GM23338 (cell line): ENCODE results near the gene CABCOCO1. TPM values are rescaled to one million over a fixed set of nuclear protein-coding genes. Genes with fewer than 3 reads are reported as not detected.
"Not testable (repeated sequence)": the region's sequence is repeated elsewhere in the genome, so short reads cannot be mapped to it uniquely, and the experiment has no call there.

Source experiments
- ATAC-seq: fragments of 200-7000 bp; cut with Tn5 transposase; 3 replicates; pipeline ENCODE4 v1.9.1; 2020
- DNase-seq: peaks from one replicate; pipeline ENCODE4 v3.0.0-alpha.2; 2015; ENCODE audit warnings: low spot score
- H2AFZ ChIP-seq: fragments of 200-600 bp; sonication (generic); 2 replicates; pipeline ENCODE4 v1.8.0; 2016; ENCODE audit warnings: antibody characterized with exemption, mild to moderate bottlenecking, moderate library complexity
- H3F3A ChIP-seq: fragments of 200-600 bp; sonication (generic); replicated peaks from 2 replicates; pipeline ENCODE4 v1.8.0; 2017; ENCODE audit warnings: antibody characterized with exemption, mixed run types, low read depth
- H3K27ac ChIP-seq: fragments of 200-600 bp; sonication (generic); 2 replicates; pipeline ENCODE4 v1.6.1; 2016; ENCODE audit warnings: low read depth
- H3K27me3 ChIP-seq: fragments of 200-600 bp; sonication (generic); 2 replicates; pipeline ENCODE4 v1.8.0; 2016; ENCODE audit warnings: mild to moderate bottlenecking, mixed run types, moderate library complexity; ENCODE audit not compliant: insufficient read depth
- H3K36me3 ChIP-seq: fragments of 200-600 bp; sonication (generic); 2 replicates; pipeline ENCODE4 v1.8.0; 2016; ENCODE audit warnings: mild to moderate bottlenecking; ENCODE audit not compliant: insufficient read depth
- H3K4me1 ChIP-seq: fragments of 200-600 bp; sonication (generic); 2 replicates; pipeline ENCODE4 v1.8.0; 2016; ENCODE audit warnings: mild to moderate bottlenecking, moderate library complexity; ENCODE audit not compliant: insufficient read depth
- H3K4me2 ChIP-seq: fragments of 200-600 bp; sonication (generic); 2 replicates; pipeline ENCODE4 v1.7.1; 2017; ENCODE audit warnings: mixed run types
- H3K4me3 ChIP-seq: fragments of 200-600 bp; sonication (generic); 2 replicates; pipeline ENCODE4 v1.6.1; 2016; ENCODE audit warnings: mixed run types
- H3K79me2 ChIP-seq: fragments of 200-600 bp; sonication (generic); replicated peaks from 2 replicates; pipeline ENCODE4 v1.8.0; 2017; ENCODE audit warnings: mild to moderate bottlenecking; ENCODE audit not compliant: insufficient read depth
- H3K9me2 ChIP-seq: fragments of 200-600 bp; sonication (generic); 2 replicates; pipeline ENCODE4 v1.8.0; 2017; ENCODE audit not compliant: insufficient read depth
- H4K20me1 ChIP-seq: fragments of 200-600 bp; sonication (generic); replicated peaks from 2 replicates; pipeline ENCODE4 v1.8.0; 2017; ENCODE audit warnings: mild to moderate bottlenecking; ENCODE audit not compliant: insufficient read depth
- H3K27ac Mint-ChIP-seq: 2 replicates; pipeline ENCODE4 v1.8.0; 2020; ENCODE audit warnings: inconsistent platforms, mild to moderate bottlenecking, moderate library complexity, mixed read lengths
- H3K27me3 Mint-ChIP-seq: 3 replicates; pipeline ENCODE4 v1.8.0; 2022; ENCODE audit warnings: low read depth, mild to moderate bottlenecking, moderate library complexity, mixed read lengths, inconsistent platforms; ENCODE audit not compliant: insufficient read depth, poor library complexity
- H3K36me3 Mint-ChIP-seq: 3 replicates; pipeline ENCODE4 v1.8.0; 2021; ENCODE audit warnings: low read depth, mild to moderate bottlenecking, inconsistent platforms, moderate library complexity, mixed read lengths
- H3K4me1 Mint-ChIP-seq: 3 replicates; pipeline ENCODE4 v1.8.0; 2020; ENCODE audit warnings: mild to moderate bottlenecking, inconsistent platforms, mixed read lengths
- H3K4me3 Mint-ChIP-seq: 3 replicates; pipeline ENCODE4 v1.8.0; 2021; ENCODE audit warnings: moderate library complexity, mild to moderate bottlenecking, inconsistent platforms, mixed read lengths
- H3K9me3 Mint-ChIP-seq: 3 replicates; pipeline ENCODE4 v1.8.0; 2020; ENCODE audit warnings: moderate library complexity, mild to moderate bottlenecking, inconsistent platforms, mixed read lengths
- ETS1 ChIP-seq: IDR thresholded peaks from 2 replicates; pipeline ENCODE4 v1.6.1; 2016; ENCODE audit warnings: antibody characterized with exemption
- EZH2phosphoT487 ChIP-seq: fragments of 200-600 bp; sonication (generic); IDR thresholded peaks from one replicate; pipeline ENCODE4 v1.8.1; 2018; ENCODE audit warnings: antibody characterized with exemption; ENCODE audit not compliant: unreplicated experiment
- POLR2AphosphoS5 ChIP-seq: IDR thresholded peaks from 2 replicates; pipeline ENCODE4 v1.6.1; 2016; ENCODE audit warnings: antibody characterized with exemption, low read depth
- STAT1 ChIP-seq: IDR thresholded peaks from one replicate; pipeline ENCODE4 v1.6.1; 2016; ENCODE audit warnings: antibody characterized with exemption; ENCODE audit not compliant: unreplicated experiment
- polyA plus RNA-seq: library from polyadenylated mRNA; unstranded; fragments of >200 nt; fragmentation: Nextera tagmentation; extraction: Ambion mirVana; gene quantifications from 2 replicates; pipeline ENCODE4 v1.2.1, GENCODE V29; 2016
- total RNA-seq: library from RNA; depleted of rRNA; stranded (reverse); fragments of >200 nt; shearing (Covaris generic); gene quantifications from 2 replicates; pipeline ENCODE4 v1.2.3, GENCODE V29; 2014
- TF ChIP-seq, protein P1 (sequence below): IDR thresholded peaks from one replicate; pipeline ENCODE4 v1.6.1; 2018; ENCODE audit warnings: antibody characterized with exemption; ENCODE audit not compliant: unreplicated experiment

The CABCOCO1 gene
- total and polyA plus RNA-seq, 2 experiments from 2014 or later = not detected

GRCh38 chr10:61719906-61720305, 57.2 kb downstream of the CABCOCO1 start (continued):
- TF ChIP-seq, protein P1, sequence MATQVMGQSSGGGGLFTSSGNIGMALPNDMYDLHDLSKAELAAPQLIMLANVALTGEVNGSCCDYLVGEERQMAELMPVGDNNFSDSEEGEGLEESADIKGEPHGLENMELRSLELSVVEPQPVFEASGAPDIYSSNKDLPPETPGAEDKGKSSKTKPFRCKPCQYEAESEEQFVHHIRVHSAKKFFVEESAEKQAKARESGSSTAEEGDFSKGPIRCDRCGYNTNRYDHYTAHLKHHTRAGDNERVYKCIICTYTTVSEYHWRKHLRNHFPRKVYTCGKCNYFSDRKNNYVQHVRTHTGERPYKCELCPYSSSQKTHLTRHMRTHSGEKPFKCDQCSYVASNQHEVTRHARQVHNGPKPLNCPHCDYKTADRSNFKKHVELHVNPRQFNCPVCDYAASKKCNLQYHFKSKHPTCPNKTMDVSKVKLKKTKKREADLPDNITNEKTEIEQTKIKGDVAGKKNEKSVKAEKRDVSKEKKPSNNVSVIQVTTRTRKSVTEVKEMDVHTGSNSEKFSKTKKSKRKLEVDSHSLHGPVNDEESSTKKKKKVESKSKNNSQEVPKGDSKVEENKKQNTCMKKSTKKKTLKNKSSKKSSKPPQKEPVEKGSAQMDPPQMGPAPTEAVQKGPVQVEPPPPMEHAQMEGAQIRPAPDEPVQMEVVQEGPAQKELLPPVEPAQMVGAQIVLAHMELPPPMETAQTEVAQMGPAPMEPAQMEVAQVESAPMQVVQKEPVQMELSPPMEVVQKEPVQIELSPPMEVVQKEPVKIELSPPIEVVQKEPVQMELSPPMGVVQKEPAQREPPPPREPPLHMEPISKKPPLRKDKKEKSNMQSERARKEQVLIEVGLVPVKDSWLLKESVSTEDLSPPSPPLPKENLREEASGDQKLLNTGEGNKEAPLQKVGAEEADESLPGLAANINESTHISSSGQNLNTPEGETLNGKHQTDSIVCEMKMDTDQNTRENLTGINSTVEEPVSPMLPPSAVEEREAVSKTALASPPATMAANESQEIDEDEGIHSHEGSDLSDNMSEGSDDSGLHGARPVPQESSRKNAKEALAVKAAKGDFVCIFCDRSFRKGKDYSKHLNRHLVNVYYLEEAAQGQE = no peak
- no peak for TF ChIP-seq ETS1

GRCh38 chr10:61721431-61721830, 58.7 kb downstream of the CABCOCO1 start:
- no peak overlapping the region for H3K4me3 ChIP-seq
- Mint-ChIP-seq H3K36me3 (no peaks in the 10 kb centered on the region), H3K4me3 (no peak overlapping the region), H3K4me1 (no peaks in the 10 kb centered on the region), H3K27me3 (no peaks in the 10 kb centered on the region), H3K9me3 (no peaks in the 10 kb centered on the region), H3K27ac (no peak overlapping the region)
- no peaks in the 10 kb centered on the region for H3F3A ChIP-seq
- TF ChIP-seq POLR2AphosphoS5 = no peak
- no peak overlapping the region for H3K27ac ChIP-seq
- no peak overlapping the region for H3K4me2 ChIP-seq
- H3K9me2 ChIP-seq = no peaks in the 10 kb centered on the region
- no peaks in the 10 kb centered on the region for H3K79me2 ChIP-seq
- H3K4me1 ChIP-seq = no peaks in the 10 kb centered on the region
- ATAC-seq (no peak), DNase-seq (no peak)
- H4K20me1 ChIP-seq = no peaks in the 10 kb centered on the region
- H3K36me3 ChIP-seq = no peaks in the 10 kb centered on the region
- H3K27me3 ChIP-seq = no peaks in the 10 kb centered on the region
- H2AFZ ChIP-seq = no peak overlapping the region

DNA sequence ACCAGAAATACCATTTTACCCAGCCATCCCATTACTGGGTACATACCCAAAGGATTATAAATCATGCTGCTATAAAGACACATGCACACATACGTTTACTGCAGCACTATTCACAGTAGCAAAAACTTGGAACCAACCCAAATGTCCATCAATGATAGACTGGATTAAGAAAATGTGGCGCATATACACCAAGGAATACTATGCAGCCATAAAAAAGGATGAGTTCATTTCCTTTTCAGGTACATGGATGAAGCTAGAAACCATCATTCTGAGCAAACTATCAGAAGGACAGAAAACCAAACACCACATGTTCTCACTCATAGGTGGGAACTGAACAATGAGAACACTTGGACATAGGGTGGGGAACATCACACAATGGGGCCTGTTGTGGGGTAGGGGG, 62.5 kb downstream of the CABCOCO1 start:
- H3K27ac Mint-ChIP-seq, H3K27ac ChIP-seq, H3K4me1 ChIP-seq, H3K9me2 ChIP-seq, H3K27me3 Mint-ChIP-seq, H3K9me3 Mint-ChIP-seq, H3K27me3 ChIP-seq, H3K36me3 Mint-ChIP-seq, H3K4me3 Mint-ChIP-seq, H2AFZ ChIP-seq, H3F3A ChIP-seq, H3K4me3 ChIP-seq, DNase-seq, H3K4me2 ChIP-seq, H3K79me2 ChIP-seq, H4K20me1 ChIP-seq, ATAC-seq, H3K4me1 Mint-ChIP-seq, H3K36me3 ChIP-seq: not testable (repeated sequence)

DNA sequence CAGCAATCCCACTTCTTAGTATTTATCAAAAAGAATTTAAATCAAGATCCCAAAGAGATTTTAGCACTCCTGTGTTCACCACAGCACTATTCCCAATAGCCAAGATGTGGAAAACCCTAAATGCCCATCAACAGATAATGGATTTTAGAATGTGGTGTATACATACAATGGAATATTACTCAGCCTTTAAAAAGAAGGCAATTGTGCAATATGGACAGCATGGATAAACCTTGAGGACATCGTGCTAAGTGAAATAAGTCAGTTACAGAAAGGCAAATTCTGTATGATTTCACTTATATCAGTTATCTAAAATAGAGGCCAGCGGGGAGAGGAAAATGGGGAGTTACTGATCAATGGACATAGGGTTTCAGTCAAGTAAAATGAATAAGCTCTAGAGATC, 66.9 kb downstream of the CABCOCO1 start:
- H3K9me2 ChIP-seq = no peaks in the 10 kb centered on the region
- no peaks in the 10 kb centered on the region for H3K9me3 Mint-ChIP-seq
- H3K27me3 Mint-ChIP-seq = no peaks in the 10 kb centered on the region
- H3K4me2 ChIP-seq = no peak overlapping the region
- no peak overlapping the region for H3K4me3 Mint-ChIP-seq
- no peak overlapping the region for H3K27ac ChIP-seq
- H3K79me2 ChIP-seq = no peaks in the 10 kb centered on the region
- H3K27ac Mint-ChIP-seq = no peak overlapping the region
- no peaks in the 10 kb centered on the region for H4K20me1 ChIP-seq
- H3K4me3 ChIP-seq = no peak overlapping the region
- no peaks in the 10 kb centered on the region for H3F3A ChIP-seq
- H3K4me1 ChIP-seq = peaks cover 8% of the 10 kb centered on the region; the same call in 1 of the 2 replicates
- ATAC-seq (no peak), DNase-seq (no peak)
- no peaks in the 10 kb centered on the region for H3K36me3 Mint-ChIP-seq
- TF ChIP-seq, protein P1 = no peak
- no peak for TF ChIP-seq STAT1
- no peak for TF ChIP-seq EZH2phosphoT487
- no peak for TF ChIP-seq POLR2AphosphoS5
- peaks cover 16% of the 10 kb centered on the region for H3K4me1 Mint-ChIP-seq
- no peaks in the 10 kb centered on the region for H3K36me3 ChIP-seq
- H3K27me3 ChIP-seq = no peaks in the 10 kb centered on the region
- H2AFZ ChIP-seq = no peak overlapping the region
